DOHH2 (cell line): ENCODE data around the gene BTBD2.

Experiments used
- H3F3A ChIP-seq: fragments of 200-600 bp; sonication (generic), shearing (Covaris generic); 2 replicates; pipeline ENCODE4 v1.6.0; 2016; ENCODE audit warnings: antibody characterized with exemption, mild to moderate bottlenecking; ENCODE audit not compliant: control insufficient read depth, insufficient read depth
- H3K27ac ChIP-seq: fragments of 200-600 bp; sonication (generic); 2 replicates; pipeline ENCODE4 v1.5.1; 2014; ENCODE audit warnings: low read depth, mild to moderate bottlenecking, low read length, moderate library complexity
- H3K27me3 ChIP-seq: fragments of 200-600 bp; sonication (generic); 2 replicates; pipeline ENCODE4 v1.6.1; 2014; ENCODE audit warnings: mild to moderate bottlenecking, low read length, mixed read lengths; ENCODE audit not compliant: control insufficient read depth
- H3K36me3 ChIP-seq: fragments of 200-600 bp; sonication (generic); 2 replicates; pipeline ENCODE4 v1.6.1; 2014; ENCODE audit warnings: mild to moderate bottlenecking, low read length, moderate library complexity, mixed read lengths; ENCODE audit not compliant: control insufficient read depth
- H3K4me1 ChIP-seq: fragments of 200-600 bp; sonication (generic); 2 replicates; pipeline ENCODE4 v1.6.1; 2014; ENCODE audit warnings: mild to moderate bottlenecking, low read length, mixed read lengths; ENCODE audit not compliant: control insufficient read depth
- H3K4me2 ChIP-seq: fragments of 200-600 bp; sonication (generic); 2 replicates; pipeline ENCODE4 v1.6.0; 2014; ENCODE audit warnings: mild to moderate bottlenecking, low read length, moderate library complexity
- H3K4me3 ChIP-seq: fragments of 200-600 bp; sonication (generic); 2 replicates; pipeline ENCODE4 v1.5.1; 2014; ENCODE audit warnings: mild to moderate bottlenecking, low read length, mixed read lengths
- H3K79me2 ChIP-seq: fragments of 200-600 bp; sonication (generic); 2 replicates; pipeline ENCODE4 v1.6.1; 2014; ENCODE audit warnings: mild to moderate bottlenecking, low read length, mixed read lengths; ENCODE audit not compliant: control insufficient read depth
- H3K9me2 ChIP-seq: fragments of 200-600 bp; sonication (generic); replicated peaks from 2 replicates; pipeline ENCODE4 v1.6.1; 2014; ENCODE audit warnings: mild to moderate bottlenecking, low read length, mixed read lengths; ENCODE audit not compliant: control insufficient read depth
- H3K9me3 ChIP-seq: fragments of 200-600 bp; sonication (generic); 2 replicates; pipeline ENCODE4 v1.6.1; 2014; ENCODE audit warnings: antibody characterized with exemption, low read length, mixed read lengths; ENCODE audit not compliant: control insufficient read depth, insufficient read depth
- H4K20me1 ChIP-seq: fragments of 200-600 bp; sonication (generic); 2 replicates; pipeline ENCODE4 v1.6.0; 2014; ENCODE audit warnings: low read depth, mild to moderate bottlenecking, antibody characterized with exemption, low read length, moderate library complexity; ENCODE audit not compliant: control insufficient read depth, insufficient read depth
- CTCF ChIP-seq: fragments of 200-600 bp; sonication (generic); IDR thresholded peaks from one replicate; pipeline ENCODE4 v1.5.1; 2014; ENCODE audit warnings: antibody characterized with exemption, mild to moderate bottlenecking, low read depth, low read length; ENCODE audit not compliant: poor library complexity, severe bottlenecking
- EZH2phosphoT487 ChIP-seq: fragments of 200-600 bp; sonication (generic); IDR thresholded peaks from 2 replicates; pipeline ENCODE4 v1.6.1; 2017; ENCODE audit warnings: borderline replicate concordance, mild to moderate bottlenecking, antibody characterized with exemption, low read length, moderate library complexity, mixed read lengths

Gene BTBD2

GRCh38 chr19:2047449-2048103 is 32.1 kb upstream of the BTBD2 start:
- H3K4me2 ChIP-seq, result peak overlapping the region; percentile 98
- peaks cover 80% of the 10 kb centered on the region for H3K36me3 ChIP-seq
- H3K9me2 ChIP-seq, result no peaks in the 10 kb centered on the region
- H3K4me1 ChIP-seq, result peaks cover 85% of the 10 kb centered on the region
- H3K27me3 ChIP-seq, result no peaks in the 10 kb centered on the region
- H3K9me3 ChIP-seq, result no peaks in the 10 kb centered on the region
- peak overlapping the region; percentile 85; the same call in 1 of the 2 replicates for H3K27ac ChIP-seq
- H3K4me3 ChIP-seq, result peak overlapping the region; percentile 99
- TF ChIP-seq EZH2phosphoT487 (no peak), CTCF (no peak)
- H4K20me1 ChIP-seq, result peaks cover 58% of the 10 kb centered on the region
- H3K79me2 ChIP-seq, result peaks cover 79% of the 10 kb centered on the region
- H3F3A ChIP-seq, result peaks cover 60% of the 10 kb centered on the region

- H3K9me3 ChIP-seq, result no peaks in the 10 kb centered on the region
- H3K9me2 ChIP-seq, result no peaks in the 10 kb centered on the region
- peak overlapping the region; percentile 98 for H3K4me2 ChIP-seq
- peak overlapping the region; percentile 4; the same call in 1 of the 2 replicates for H3K27ac ChIP-seq
- H3K4me3 ChIP-seq, result peak overlapping the region; percentile 99; the same call in 1 of the 2 replicates
- H4K20me1 ChIP-seq, result peaks cover 58% of the 10 kb centered on the region
- peak; percentile 42 for TF ChIP-seq CTCF
- TF ChIP-seq EZH2phosphoT487, result no peak
- peaks cover 84% of the 10 kb centered on the region for H3K36me3 ChIP-seq
- H3K27me3 ChIP-seq, result no peaks in the 10 kb centered on the region
- peaks cover 58% of the 10 kb centered on the region for H3F3A ChIP-seq
- peaks cover 79% of the 10 kb centered on the region for H3K79me2 ChIP-seq
- peaks cover 84% of the 10 kb centered on the region for H3K4me1 ChIP-seq
Observed at GRCh38 chr19:2047076-2047448, 31.5 kb upstream of the BTBD2 start.

- H3K4me1 ChIP-seq, result peaks cover 83% of the 10 kb centered on the region
- no peaks in the 10 kb centered on the region for H3K27me3 ChIP-seq
- no peaks in the 10 kb centered on the region for H3K9me3 ChIP-seq
- peaks cover 83% of the 10 kb centered on the region for H3K79me2 ChIP-seq
- peaks cover 52% of the 10 kb centered on the region for H3F3A ChIP-seq
- TF ChIP-seq CTCF, result no peak
- no peak for TF ChIP-seq EZH2phosphoT487
- no peak overlapping the region; the same call in 1 of the 2 replicates for H3K4me3 ChIP-seq
- no peaks in the 10 kb centered on the region for H3K9me2 ChIP-seq
- H3K27ac ChIP-seq, result no peak overlapping the region
- H3K36me3 ChIP-seq, result peaks cover 90% of the 10 kb centered on the region
- peaks cover 64% of the 10 kb centered on the region for H4K20me1 ChIP-seq
- H3K4me2 ChIP-seq, result peak overlapping the region; percentile 98
Observed at GRCh38 chr19:2046046-2046907, 30.8 kb upstream of the BTBD2 start.
